Tibial artery (tissue), 4 donors: ENCODE results near the gene LACC1.

Experiments
- DNase-seq, 2 donors: peaks; one replicate each; pipeline ENCODE4 v3.0.0-alpha.2; 2019
- H3K27ac ChIP-seq, 2 donors: fragments of 200-600 bp; sonication (generic) in 1 of 2; 1 replicate in 1 of 2; 2 replicates in 1 of 2; pipeline ENCODE4 v1.5.1; 2018 to 2019; ENCODE audit warnings: mild to moderate bottlenecking in 1 of 2
- H3K27me3 ChIP-seq, 2 donors: fragments of 200-600 bp; sonication (generic) in 1 of 2; one replicate each; pipeline versions ENCODE4 v1.5.1 to v1.6.0; 2016 to 2019
- H3K36me3 ChIP-seq, 3 donors: fragments of 200-600 bp; sonication (generic) in 2 of 3; one replicate each; pipeline ENCODE4 v1.5.1; 2016 to 2019; ENCODE audit warnings: mild to moderate bottlenecking in 2 of 3
- H3K4me1 ChIP-seq, 4 donors: fragments of 200-600 bp; sonication (generic) in 2 of 4; 1 replicate in 3 of 4; 2 replicates in 1 of 4; pipeline ENCODE4 v1.5.1; 2016 to 2019
- H3K4me3 ChIP-seq, 2 donors: fragments of 200-600 bp; sonication (generic) in 1 of 2; 1 replicate in 1 of 2; 2 replicates in 1 of 2; pipeline ENCODE4 v1.5.1; 2018 to 2019; ENCODE audit warnings: mild to moderate bottlenecking in 2 of 2
- H3K9me3 ChIP-seq, 3 donors: fragments of 200-600 bp; sonication (generic) in 1 of 3; one replicate each; pipeline ENCODE4 v1.5.1; 2016 to 2019
- intact Hi-C: fragments of 100-400 bp; cut with DNase I; formaldehyde crosslinking; loops from one replicate; pipeline ENCODE4 v1.15.0; 2023; ENCODE audit warnings: low total_unique reads
- TF ChIP-seq, protein P1 (sequence below), 2 experiments: fragments of 200-600 bp in 1 of 2; fragments of 450-650 bp in 1 of 2; IDR thresholded peaks; one replicate each; pipeline ENCODE4 v1.5.1; 2017 to 2019; ENCODE audit warnings: antibody characterized with exemption in 2 of 2, mild to moderate bottlenecking in 1 of 2, moderate library complexity in 1 of 2

The LACC1 gene

DNA sequence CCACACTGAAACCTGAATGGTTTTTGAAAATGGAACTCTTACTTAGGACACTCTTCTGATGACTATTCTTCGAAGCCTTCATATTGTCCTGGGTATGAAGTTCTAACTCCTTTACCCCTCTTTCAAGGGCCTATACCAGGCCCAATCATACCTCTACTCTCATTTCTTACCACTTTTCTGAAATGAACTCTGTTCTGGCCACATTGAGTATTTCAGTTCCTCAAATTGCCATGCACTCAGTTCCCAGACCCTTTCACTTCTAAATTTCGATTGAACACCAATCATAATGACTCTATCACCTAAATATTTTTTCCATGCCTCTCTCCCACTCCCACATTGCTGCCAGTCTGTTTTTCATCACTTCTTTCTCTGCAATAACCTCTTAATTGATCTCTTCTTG is 53.7 kb downstream of the LACC1 start:
- H3K27me3 ChIP-seq = no peaks in the 10 kb centered on the region
- no peak for DNase-seq
- intact Hi-C loops = no loop called here
- no peaks in the 10 kb centered on the region for H3K36me3 ChIP-seq
- no peak overlapping the region for H3K27ac ChIP-seq
- no peak overlapping the region for H3K4me3 ChIP-seq
- no peaks in the 10 kb centered on the region for H3K9me3 ChIP-seq
- peaks cover 0 to 25% (median 4%) of the 10 kb centered on the region in 4 donors for H3K4me1 ChIP-seq
- TF ChIP-seq, protein P1, sequence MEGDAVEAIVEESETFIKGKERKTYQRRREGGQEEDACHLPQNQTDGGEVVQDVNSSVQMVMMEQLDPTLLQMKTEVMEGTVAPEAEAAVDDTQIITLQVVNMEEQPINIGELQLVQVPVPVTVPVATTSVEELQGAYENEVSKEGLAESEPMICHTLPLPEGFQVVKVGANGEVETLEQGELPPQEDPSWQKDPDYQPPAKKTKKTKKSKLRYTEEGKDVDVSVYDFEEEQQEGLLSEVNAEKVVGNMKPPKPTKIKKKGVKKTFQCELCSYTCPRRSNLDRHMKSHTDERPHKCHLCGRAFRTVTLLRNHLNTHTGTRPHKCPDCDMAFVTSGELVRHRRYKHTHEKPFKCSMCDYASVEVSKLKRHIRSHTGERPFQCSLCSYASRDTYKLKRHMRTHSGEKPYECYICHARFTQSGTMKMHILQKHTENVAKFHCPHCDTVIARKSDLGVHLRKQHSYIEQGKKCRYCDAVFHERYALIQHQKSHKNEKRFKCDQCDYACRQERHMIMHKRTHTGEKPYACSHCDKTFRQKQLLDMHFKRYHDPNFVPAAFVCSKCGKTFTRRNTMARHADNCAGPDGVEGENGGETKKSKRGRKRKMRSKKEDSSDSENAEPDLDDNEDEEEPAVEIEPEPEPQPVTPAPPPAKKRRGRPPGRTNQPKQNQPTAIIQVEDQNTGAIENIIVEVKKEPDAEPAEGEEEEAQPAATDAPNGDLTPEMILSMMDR (IDR thresholded peaks at IDR 0.05) = no peak

DNA sequence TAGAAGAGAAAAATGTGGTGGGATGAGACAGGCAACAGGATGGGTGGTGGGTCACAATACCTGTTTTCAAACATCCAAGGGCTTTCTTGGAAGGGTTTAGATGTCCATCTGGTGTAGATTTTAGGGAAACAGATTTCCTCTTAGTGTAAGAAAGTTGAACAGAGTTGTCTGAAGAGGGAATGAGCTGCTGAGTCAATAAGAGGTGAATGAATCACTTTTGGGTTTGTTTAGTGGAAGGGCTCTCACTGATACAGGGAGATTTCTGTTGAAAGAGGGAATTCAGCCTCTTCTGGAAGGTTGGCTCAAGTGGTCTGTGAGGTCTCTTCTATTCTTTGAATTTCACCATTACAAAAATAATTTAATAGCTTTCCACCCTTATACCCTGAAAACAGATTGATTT is 54.6 kb downstream of the LACC1 start:
- TF ChIP-seq, protein P1 (IDR thresholded peaks at IDR 0.05) = no peak
- no peak for DNase-seq
- Histone ChIP-seq H3K27ac (no peak overlapping the region), H3K27me3 (no peaks in the 10 kb centered on the region), H3K4me3 (no peak overlapping the region), H3K4me1 (peaks cover 0 to 33% (median 4%) of the 10 kb centered on the region in 4 donors), H3K9me3 (no peaks in the 10 kb centered on the region), H3K36me3 (no peaks in the 10 kb centered on the region)
- intact Hi-C loops = no loop called here

DNA sequence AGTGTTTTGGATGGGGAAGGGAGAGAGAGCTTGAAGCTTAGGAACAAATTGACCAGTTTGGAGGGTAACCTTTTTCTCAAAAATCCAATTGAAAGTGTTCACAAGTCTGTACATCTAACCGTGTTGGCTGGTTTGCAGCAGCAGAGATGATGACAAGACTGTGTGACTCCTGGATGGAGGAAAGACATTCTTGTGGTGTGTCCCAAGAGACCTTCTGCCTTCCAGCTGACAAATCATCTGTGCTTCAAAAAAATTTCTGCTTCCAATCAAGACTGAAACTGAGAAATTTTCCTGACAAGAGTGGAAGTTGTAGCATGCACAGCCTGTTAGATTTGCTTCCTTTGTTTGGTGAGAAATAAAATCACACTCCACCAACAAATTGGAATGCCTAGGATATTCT is 56.2 kb downstream of the LACC1 start:
- Histone ChIP-seq H3K4me3 (no peak overlapping the region), H3K27ac (no peak overlapping the region), H3K27me3 (no peaks in the 10 kb centered on the region), H3K36me3 (no peaks in the 10 kb centered on the region), H3K4me1 (peaks cover 0 to 34% (median 4%) of the 10 kb centered on the region in 4 donors), H3K9me3 (no peaks in the 10 kb centered on the region)
- no peak for DNase-seq
- TF ChIP-seq, protein P1 (IDR thresholded peaks at IDR 0.05) = no peak
- intact Hi-C loops = no loop called here

DNA sequence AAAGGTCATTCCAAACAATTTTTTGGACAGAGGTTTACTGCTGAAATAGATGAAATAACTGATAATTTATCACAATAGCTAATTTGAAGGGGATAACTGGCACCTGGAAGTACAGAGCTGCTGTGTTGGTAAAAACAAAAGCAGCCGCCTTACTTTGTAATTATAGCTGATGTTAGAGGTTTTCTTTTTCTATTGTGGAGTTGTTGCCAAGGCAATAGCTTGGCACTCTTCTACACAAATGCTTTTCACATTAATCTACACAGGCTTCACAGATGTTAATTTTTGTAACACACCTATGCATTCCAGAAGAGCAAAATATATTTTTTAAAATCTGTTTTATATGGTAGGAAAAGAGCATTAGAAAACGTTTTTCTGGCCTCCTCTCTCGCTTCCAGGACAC is 56.9 kb downstream of the LACC1 start:
- intact Hi-C loops = no loop called here
- Histone ChIP-seq H3K27me3 (no peaks in the 10 kb centered on the region), H3K4me3 (no peak overlapping the region), H3K36me3 (no peaks in the 10 kb centered on the region), H3K9me3 (no peaks in the 10 kb centered on the region), H3K27ac (no peak overlapping the region), H3K4me1 (peaks cover 0 to 34% (median 4%) of the 10 kb centered on the region in 4 donors)
- TF ChIP-seq, protein P1 (IDR thresholded peaks at IDR 0.05) = no peak
- no peak for DNase-seq

DNA sequence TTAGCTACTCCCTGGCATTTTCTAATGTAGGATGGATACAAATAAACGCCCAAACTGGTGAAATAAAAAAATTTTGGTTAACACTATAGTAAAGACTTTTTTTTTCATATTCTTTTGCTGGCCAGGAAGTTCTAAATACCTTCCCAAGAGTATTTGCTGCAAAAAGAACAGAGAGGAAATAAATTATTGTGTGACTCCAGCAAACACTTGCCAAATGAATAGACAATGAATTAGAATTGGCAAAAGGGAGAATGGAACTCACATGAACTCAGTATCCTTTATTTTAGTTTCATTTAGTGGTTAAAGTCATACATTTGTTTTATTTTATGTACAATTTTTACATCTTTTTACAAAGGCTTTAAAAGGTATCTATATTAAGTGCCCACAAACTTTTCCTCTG is 58.1 kb downstream of the LACC1 start:
- H3K4me3 ChIP-seq = no peak overlapping the region
- TF ChIP-seq, protein P1 (IDR thresholded peaks at IDR 0.05) = no peak
- H3K9me3 ChIP-seq = no peaks in the 10 kb centered on the region
- H3K4me1 ChIP-seq = peaks cover 0 to 34% (median 4%) of the 10 kb centered on the region in 4 donors
- no peaks in the 10 kb centered on the region for H3K36me3 ChIP-seq
- no peaks in the 10 kb centered on the region for H3K27me3 ChIP-seq
- DNase-seq = no peak
- no peak overlapping the region for H3K27ac ChIP-seq
- intact Hi-C loops = no loop called here

DNA sequence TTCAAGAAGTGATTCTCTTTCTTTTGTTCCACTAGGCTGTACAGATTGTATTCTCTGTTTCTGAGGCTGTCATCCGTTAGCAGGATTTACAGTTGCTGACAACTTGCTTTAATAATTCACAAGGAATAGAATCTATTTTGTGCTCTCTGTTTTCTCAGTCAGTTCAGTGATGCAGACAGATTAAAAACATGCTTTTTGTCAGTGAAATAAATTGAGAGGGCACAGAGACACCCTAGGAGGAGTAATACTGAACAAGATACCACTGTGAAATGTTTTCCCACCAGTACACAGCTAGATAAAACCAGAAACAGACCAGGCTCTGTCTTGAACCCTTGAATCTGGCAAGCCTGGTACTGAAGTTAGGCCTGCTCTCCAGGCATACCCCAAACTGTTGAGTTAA is 58.7 kb downstream of the LACC1 start:
- Histone ChIP-seq H3K4me3 (no peak overlapping the region), H3K4me1 (peaks cover 0 to 34% (median 4%) of the 10 kb centered on the region in 4 donors), H3K27me3 (no peaks in the 10 kb centered on the region), H3K9me3 (no peaks in the 10 kb centered on the region), H3K36me3 (no peaks in the 10 kb centered on the region), H3K27ac (no peak overlapping the region)
- TF ChIP-seq, protein P1 (IDR thresholded peaks at IDR 0.05) = no peak
- intact Hi-C loops = no loop called here
- DNase-seq = no peak
